ENCODE measurements around the gene SDK1.

Gene SDK1

GRCh38 chr7:3861941-3862340, 560.9 kb downstream of the SDK1 start:
- Histone ChIP-seq H3K4me2 (ENCODE audit: low read length) (peak overlapping the region; percentile 16; the same call in 1 of the 2 replicates), H3F3A (ENCODE audit: control insufficient read depth, insufficient read depth) (no peaks in the 10 kb centered on the region), H3K27me3 (ENCODE audit: control insufficient read depth, low read length) (0 out of 2 replicates have a peak, but pooled peaks cover 4% of the 10 kb centered on the region), H3K9me3 (ENCODE audit: control insufficient read depth, insufficient read depth, low read length) (no peaks in the 10 kb centered on the region), H3K27ac (ENCODE audit: low read depth, low read length) (no peak overlapping the region), H3K9me2 (replicated peaks; ENCODE audit: control insufficient read depth, low read length) (no peaks in the 10 kb centered on the region), H4K20me1 (ENCODE audit: control insufficient read depth, insufficient read depth, low read depth, low read length) (no peaks in the 10 kb centered on the region), H3K36me3 (ENCODE audit: control insufficient read depth, low read length) (no peaks in the 10 kb centered on the region), H3K4me1 (ENCODE audit: control insufficient read depth, low read length) (peaks cover 8% of the 10 kb centered on the region), H3K79me2 (ENCODE audit: control insufficient read depth, low read length) (no peaks in the 10 kb centered on the region), H3K4me3 (ENCODE audit: low read length) (no peak overlapping the region)
- TF ChIP-seq EZH2phosphoT487 (IDR thresholded peaks at IDR 0.05; ENCODE audit: borderline replicate concordance, low read length): no peak
- TF ChIP-seq CTCF (IDR thresholded peaks at IDR 0.05; ENCODE audit: low read depth, low read length, poor library complexity, severe bottlenecking): no peak

- Histone ChIP-seq H3K27me3 (ENCODE audit: control insufficient read depth, low read length) (0 out of 2 replicates have a peak, but pooled peaks cover 4% of the 10 kb centered on the region), H4K20me1 (ENCODE audit: control insufficient read depth, insufficient read depth, low read depth, low read length) (no peaks in the 10 kb centered on the region), H3K4me3 (ENCODE audit: low read length) (no peak overlapping the region), H3F3A (ENCODE audit: control insufficient read depth, insufficient read depth) (no peaks in the 10 kb centered on the region), H3K9me3 (ENCODE audit: control insufficient read depth, insufficient read depth, low read length) (no peaks in the 10 kb centered on the region), H3K79me2 (ENCODE audit: control insufficient read depth, low read length) (no peaks in the 10 kb centered on the region), H3K36me3 (ENCODE audit: control insufficient read depth, low read length) (no peaks in the 10 kb centered on the region), H3K27ac (ENCODE audit: low read depth, low read length) (no peak overlapping the region), H3K4me1 (ENCODE audit: control insufficient read depth, low read length) (peaks cover 8% of the 10 kb centered on the region), H3K9me2 (replicated peaks; ENCODE audit: control insufficient read depth, low read length) (no peaks in the 10 kb centered on the region), H3K4me2 (ENCODE audit: low read length) (no peak overlapping the region)
- TF ChIP-seq EZH2phosphoT487 (IDR thresholded peaks at IDR 0.05; ENCODE audit: borderline replicate concordance, low read length) (no peak), CTCF (IDR thresholded peaks at IDR 0.05; ENCODE audit: low read depth, low read length, poor library complexity, severe bottlenecking) (no peak)
Measured at GRCh38 chr7:3862774-3863173, 561.7 kb downstream of the SDK1 start.

- H3K9me3 ChIP-seq (ENCODE audit: control insufficient read depth, insufficient read depth, low read length): no peaks in the 10 kb centered on the region
- 0 out of 2 replicates have a peak, but pooled peaks cover 4% of the 10 kb centered on the region for H3K27me3 ChIP-seq (ENCODE audit: control insufficient read depth, low read length)
- peaks cover 8% of the 10 kb centered on the region for H3K4me1 ChIP-seq (ENCODE audit: control insufficient read depth, low read length)
- H3F3A ChIP-seq (ENCODE audit: control insufficient read depth, insufficient read depth): no peaks in the 10 kb centered on the region
- no peaks in the 10 kb centered on the region for H4K20me1 ChIP-seq (ENCODE audit: control insufficient read depth, insufficient read depth, low read depth, low read length)
- TF ChIP-seq EZH2phosphoT487 (IDR thresholded peaks at IDR 0.05; ENCODE audit: borderline replicate concordance, low read length) (no peak), CTCF (IDR thresholded peaks at IDR 0.05; ENCODE audit: low read depth, low read length, poor library complexity, severe bottlenecking) (no peak)
- no peaks in the 10 kb centered on the region for H3K9me2 ChIP-seq (replicated peaks; ENCODE audit: control insufficient read depth, low read length)
- no peak overlapping the region for H3K27ac ChIP-seq (ENCODE audit: low read depth, low read length)
- no peaks in the 10 kb centered on the region for H3K79me2 ChIP-seq (ENCODE audit: control insufficient read depth, low read length)
- no peak overlapping the region for H3K4me2 ChIP-seq (ENCODE audit: low read length)
- no peaks in the 10 kb centered on the region for H3K36me3 ChIP-seq (ENCODE audit: control insufficient read depth, low read length)
- H3K4me3 ChIP-seq (ENCODE audit: low read length): no peak overlapping the region
Measured at GRCh38 chr7:3866277-3866676, 565.2 kb downstream of the SDK1 start.

All from DOHH2 (cell line).